ENCODE data around the gene RNF187. TPM values are rescaled to one million over a fixed set of nuclear protein-coding genes. Genes with fewer than 3 reads are reported as not detected.

RNF187 gene
- total RNA-seq, 1 donor from 2014 or later, result 193 TPM

- H3K27ac Mint-ChIP-seq (ENCODE audit: unreplicated experiment), result peak overlapping the region; percentile 98
- peaks cover 2% of the 10 kb centered on the region for H3K36me3 Mint-ChIP-seq (ENCODE audit: low read depth)
- peaks cover 30% of the 10 kb centered on the region for H3K4me1 Mint-ChIP-seq (ENCODE audit: low read depth)
- TF ChIP-seq CTCF (IDR thresholded peaks at IDR 0.05), result no peak
- peaks cover 1% of the 10 kb centered on the region for H3K27me3 Mint-ChIP-seq (ENCODE audit: low read depth)
- no peaks in the 10 kb centered on the region for H3K9me3 Mint-ChIP-seq (ENCODE audit: low read depth)
- no peak for DNase-seq (ENCODE audit: low spot score)
- peak overlapping the region; percentile 92 for H3K4me3 Mint-ChIP-seq (ENCODE audit: unreplicated experiment)
Measured at GRCh38 chr1:228456252-228457016, 30.7 kb upstream of the RNF187 start.

GRCh38 chr1:228457017-228457395 lies 30.2 kb upstream of the RNF187 start:
- Mint-ChIP-seq H3K4me1 (ENCODE audit: low read depth) (peaks cover 30% of the 10 kb centered on the region), H3K4me3 (ENCODE audit: unreplicated experiment) (peak overlapping the region; percentile 92), H3K27me3 (ENCODE audit: low read depth) (peaks cover 5% of the 10 kb centered on the region), H3K36me3 (ENCODE audit: low read depth) (peaks cover 2% of the 10 kb centered on the region), H3K9me3 (ENCODE audit: low read depth) (no peaks in the 10 kb centered on the region), H3K27ac (ENCODE audit: unreplicated experiment) (peak overlapping the region; percentile 98)
- no peak for TF ChIP-seq CTCF (IDR thresholded peaks at IDR 0.05)
- no peak for DNase-seq (ENCODE audit: low spot score)

GRCh38 chr1:228457396-228458176 lies 29.6 kb upstream of the RNF187 start:
- no peaks in the 10 kb centered on the region for H3K9me3 Mint-ChIP-seq (ENCODE audit: low read depth)
- H3K27ac Mint-ChIP-seq (ENCODE audit: unreplicated experiment), result peak overlapping the region; percentile 98
- H3K4me1 Mint-ChIP-seq (ENCODE audit: low read depth), result peaks cover 30% of the 10 kb centered on the region
- peak; percentile 74 for TF ChIP-seq CTCF (IDR thresholded peaks at IDR 0.05)
- peaks cover 7% of the 10 kb centered on the region for H3K27me3 Mint-ChIP-seq (ENCODE audit: low read depth)
- peak overlapping the region; percentile 92 for H3K4me3 Mint-ChIP-seq (ENCODE audit: unreplicated experiment)
- DNase-seq (ENCODE audit: low spot score), result peak; percentile 96
- H3K36me3 Mint-ChIP-seq (ENCODE audit: low read depth), result peaks cover 2% of the 10 kb centered on the region

- Mint-ChIP-seq H3K4me1 (ENCODE audit: low read depth) (peaks cover 42% of the 10 kb centered on the region), H3K36me3 (ENCODE audit: low read depth) (peaks cover 2% of the 10 kb centered on the region), H3K27me3 (ENCODE audit: low read depth) (peaks cover 10% of the 10 kb centered on the region), H3K9me3 (ENCODE audit: low read depth) (no peaks in the 10 kb centered on the region), H3K4me3 (ENCODE audit: unreplicated experiment) (peak overlapping the region; percentile 92), H3K27ac (ENCODE audit: unreplicated experiment) (peak overlapping the region; percentile 98)
- no peak for DNase-seq (ENCODE audit: low spot score)
- peak; percentile 90 for TF ChIP-seq CTCF (IDR thresholded peaks at IDR 0.05)
Measured at GRCh38 chr1:228459091-228459993, 27.8 kb upstream of the RNF187 start.

GRCh38 chr1:228460821-228461220 lies 26.4 kb upstream of the RNF187 start:
- Mint-ChIP-seq H3K36me3 (ENCODE audit: low read depth) (no peaks in the 10 kb centered on the region), H3K9me3 (ENCODE audit: low read depth) (no peaks in the 10 kb centered on the region), H3K27me3 (ENCODE audit: low read depth) (peaks cover 13% of the 10 kb centered on the region), H3K27ac (ENCODE audit: unreplicated experiment) (no peak overlapping the region), H3K4me3 (ENCODE audit: unreplicated experiment) (no peak overlapping the region), H3K4me1 (ENCODE audit: low read depth) (peaks cover 45% of the 10 kb centered on the region)
- no peak for DNase-seq (ENCODE audit: low spot score)
- no peak for TF ChIP-seq CTCF (IDR thresholded peaks at IDR 0.05)

Measured in chondrocyte (in vitro differentiated cells).